KMS-11 (cell line): ENCODE results near the gene TMOD1.

ENCODE experiments used
- H2AFZ ChIP-seq: fragments of 200-600 bp; sonication (generic); 2 replicates; pipeline ENCODE4 v1.6.1; 2016; ENCODE audit warnings: antibody characterized with exemption, mixed run types, low read depth
- H3K27ac ChIP-seq: fragments of 200-600 bp; sonication (generic); 2 replicates; pipeline ENCODE4 v1.6.1; 2016; ENCODE audit warnings: mild to moderate bottlenecking, mixed run types
- H3K27me3 ChIP-seq: fragments of 200-600 bp; sonication (generic); 2 replicates; pipeline ENCODE4 v1.6.1; 2017; ENCODE audit warnings: mild to moderate bottlenecking, low read depth, mixed run types, moderate library complexity; ENCODE audit not compliant: insufficient read depth
- H3K36me3 ChIP-seq: fragments of 200-600 bp; sonication (generic); 2 replicates; pipeline ENCODE4 v1.6.1; 2017; ENCODE audit warnings: mild to moderate bottlenecking, mixed run types; ENCODE audit not compliant: insufficient read depth
- H3K4me1 ChIP-seq: fragments of 200-600 bp; sonication (generic); 2 replicates; pipeline ENCODE4 v1.6.1; 2016; ENCODE audit warnings: mild to moderate bottlenecking, low read depth, mixed run types; ENCODE audit not compliant: poor library complexity, severe bottlenecking
- H3K4me2 ChIP-seq: fragments of 200-600 bp; sonication (generic); 2 replicates; pipeline ENCODE4 v1.7.0; 2016; ENCODE audit warnings: mild to moderate bottlenecking, mixed run types
- H3K4me3 ChIP-seq: fragments of 200-600 bp; sonication (generic); IDR thresholded peaks from 2 replicates; pipeline ENCODE4 v1.6.1; 2017; ENCODE audit warnings: low read depth, low read length, mixed read lengths; ENCODE audit not compliant: insufficient read depth
- H3K79me2 ChIP-seq: fragments of 200-600 bp; sonication (generic); 2 replicates; pipeline ENCODE4 v1.6.1; 2016; ENCODE audit warnings: low read depth, mixed run types; ENCODE audit not compliant: insufficient read depth
- H3K9ac ChIP-seq: fragments of 200-600 bp; sonication (generic); 2 replicates; pipeline ENCODE4 v1.6.1; 2016; ENCODE audit warnings: mild to moderate bottlenecking, mixed run types
- H4K20me1 ChIP-seq: fragments of 200-600 bp; sonication (generic); 2 replicates; pipeline ENCODE4 v1.6.1; 2016; ENCODE audit warnings: mild to moderate bottlenecking, mixed run types; ENCODE audit not compliant: insufficient read depth
- TF ChIP-seq, protein P1 (sequence below): fragments of 200-600 bp; sonication (generic); conservative IDR thresholded peaks from 2 replicates; pipeline ENCODE4 v1.6.1; 2017; ENCODE audit warnings: low read depth, mild to moderate bottlenecking, antibody characterized with exemption, low read length, moderate library complexity, mixed read lengths

Gene TMOD1

DNA sequence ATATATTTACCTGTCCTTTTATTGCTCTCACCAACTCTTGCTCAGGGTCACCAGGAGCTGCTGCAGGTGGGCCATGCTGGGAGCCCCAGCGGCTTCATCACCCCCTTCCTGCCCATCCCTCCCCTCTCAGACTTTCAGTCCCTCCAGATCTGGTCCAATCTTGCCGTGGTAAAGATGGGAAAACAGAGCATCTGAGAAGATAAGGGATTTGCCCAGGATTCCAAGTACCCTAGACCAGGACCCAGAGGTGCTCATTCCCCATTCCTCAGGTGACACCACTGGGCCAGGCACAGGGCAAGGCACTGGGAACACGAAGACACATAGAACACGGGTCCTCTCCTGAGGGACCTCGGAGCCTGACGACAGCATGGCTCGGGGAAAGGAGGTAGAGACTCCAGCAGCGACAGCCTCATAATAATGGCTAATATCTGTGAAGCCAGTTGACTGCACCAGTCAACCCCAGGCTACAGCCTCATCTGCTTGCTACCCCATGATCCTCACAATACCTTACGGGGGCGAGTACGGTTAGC, 18.0 kb downstream of the TMOD1 start:
- Histone ChIP-seq H3K79me2 (no peaks in the 10 kb centered on the region), H2AFZ (no peak overlapping the region), H3K27me3 (no peaks in the 10 kb centered on the region), H3K9ac (no peak overlapping the region), H4K20me1 (no peaks in the 10 kb centered on the region), H3K4me2 (no peak overlapping the region), H3K4me1 (no peaks in the 10 kb centered on the region), H3K4me3 (no peak overlapping the region), H3K36me3 (no peaks in the 10 kb centered on the region), H3K27ac (no peak overlapping the region)
- TF ChIP-seq, protein P1, sequence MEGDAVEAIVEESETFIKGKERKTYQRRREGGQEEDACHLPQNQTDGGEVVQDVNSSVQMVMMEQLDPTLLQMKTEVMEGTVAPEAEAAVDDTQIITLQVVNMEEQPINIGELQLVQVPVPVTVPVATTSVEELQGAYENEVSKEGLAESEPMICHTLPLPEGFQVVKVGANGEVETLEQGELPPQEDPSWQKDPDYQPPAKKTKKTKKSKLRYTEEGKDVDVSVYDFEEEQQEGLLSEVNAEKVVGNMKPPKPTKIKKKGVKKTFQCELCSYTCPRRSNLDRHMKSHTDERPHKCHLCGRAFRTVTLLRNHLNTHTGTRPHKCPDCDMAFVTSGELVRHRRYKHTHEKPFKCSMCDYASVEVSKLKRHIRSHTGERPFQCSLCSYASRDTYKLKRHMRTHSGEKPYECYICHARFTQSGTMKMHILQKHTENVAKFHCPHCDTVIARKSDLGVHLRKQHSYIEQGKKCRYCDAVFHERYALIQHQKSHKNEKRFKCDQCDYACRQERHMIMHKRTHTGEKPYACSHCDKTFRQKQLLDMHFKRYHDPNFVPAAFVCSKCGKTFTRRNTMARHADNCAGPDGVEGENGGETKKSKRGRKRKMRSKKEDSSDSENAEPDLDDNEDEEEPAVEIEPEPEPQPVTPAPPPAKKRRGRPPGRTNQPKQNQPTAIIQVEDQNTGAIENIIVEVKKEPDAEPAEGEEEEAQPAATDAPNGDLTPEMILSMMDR, result no peak

DNA sequence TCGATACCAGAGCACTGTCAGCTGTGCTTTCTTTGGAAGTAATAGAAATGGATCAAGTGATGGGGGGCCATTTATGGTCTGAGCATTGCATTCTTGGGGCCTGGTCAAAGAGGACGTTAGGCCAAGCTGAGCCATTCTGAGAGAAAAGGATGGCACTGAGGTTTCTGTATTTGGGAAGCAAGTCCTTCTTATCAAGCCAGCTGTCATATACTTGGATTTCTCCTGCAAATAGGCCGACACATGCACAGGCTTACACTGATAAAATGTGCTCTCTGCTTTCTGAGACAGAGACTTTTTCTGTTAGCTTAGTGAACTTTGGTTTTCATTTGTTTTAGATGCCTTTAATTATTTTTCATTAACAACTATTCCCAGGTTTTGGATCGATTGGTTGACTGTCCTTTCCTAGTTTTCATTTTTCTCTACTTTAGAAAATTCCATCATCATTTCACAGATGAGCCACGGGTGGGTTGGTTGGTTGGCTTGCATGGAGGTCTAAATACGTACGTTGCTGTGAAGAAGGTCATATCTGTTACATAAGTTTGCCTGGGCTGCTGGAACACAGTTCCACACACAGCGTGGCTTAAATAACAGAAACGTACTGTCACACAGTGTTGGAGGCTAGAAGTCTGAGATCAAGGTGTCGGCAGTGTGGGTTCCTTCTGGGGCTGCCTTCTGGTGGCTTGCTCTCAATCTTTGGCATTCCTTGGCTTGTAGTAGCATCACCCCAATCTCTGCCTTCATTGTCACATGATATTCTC, 20.3 kb downstream of the TMOD1 start:
- Histone ChIP-seq H3K79me2 (no peaks in the 10 kb centered on the region), H3K4me2 (no peak overlapping the region), H3K36me3 (no peaks in the 10 kb centered on the region)

DNA sequence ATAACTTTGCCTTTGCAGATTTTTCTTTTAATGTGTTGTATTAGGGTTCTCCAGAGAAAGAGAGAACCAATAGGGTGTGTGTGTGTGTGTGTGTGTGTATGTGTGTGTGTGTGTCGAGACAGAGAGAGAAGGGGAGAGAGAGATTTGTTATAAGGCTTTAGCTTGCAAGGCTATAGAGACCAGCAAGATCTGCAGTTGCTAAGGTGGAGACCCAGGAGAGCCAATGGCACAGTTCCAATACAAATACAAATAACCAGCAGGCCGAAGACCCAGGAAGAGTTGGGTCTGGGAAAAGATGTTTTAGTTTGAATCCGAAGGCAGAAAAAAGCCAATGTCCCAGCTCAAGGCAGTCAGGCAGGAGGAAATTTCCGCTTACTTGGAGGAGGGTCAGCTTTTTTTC, 23.0 kb downstream of the TMOD1 start:
- Histone ChIP-seq H3K27ac (no peak overlapping the region), H3K4me1 (peaks cover 29% of the 10 kb centered on the region), H2AFZ (no peak overlapping the region), H3K9ac (no peak overlapping the region), H3K27me3 (no peaks in the 10 kb centered on the region), H3K4me3 (no peak overlapping the region), H4K20me1 (no peaks in the 10 kb centered on the region), H3K36me3 (no peaks in the 10 kb centered on the region), H3K4me2 (no peak overlapping the region), H3K79me2 (no peaks in the 10 kb centered on the region)
- TF ChIP-seq, protein P1, result no peak

More for the DNA sequence above, 20.3 kb downstream of the TMOD1 start:
- H3K27me3 ChIP-seq, result no peaks in the 10 kb centered on the region
- no peak overlapping the region for H3K4me3 ChIP-seq
- no peaks in the 10 kb centered on the region for H4K20me1 ChIP-seq
- TF ChIP-seq, protein P1, result no peak
- H2AFZ ChIP-seq, result no peak overlapping the region
- no peak overlapping the region for H3K9ac ChIP-seq
- peaks cover 5% of the 10 kb centered on the region for H3K4me1 ChIP-seq
- H3K27ac ChIP-seq, result no peak overlapping the region

DNA sequence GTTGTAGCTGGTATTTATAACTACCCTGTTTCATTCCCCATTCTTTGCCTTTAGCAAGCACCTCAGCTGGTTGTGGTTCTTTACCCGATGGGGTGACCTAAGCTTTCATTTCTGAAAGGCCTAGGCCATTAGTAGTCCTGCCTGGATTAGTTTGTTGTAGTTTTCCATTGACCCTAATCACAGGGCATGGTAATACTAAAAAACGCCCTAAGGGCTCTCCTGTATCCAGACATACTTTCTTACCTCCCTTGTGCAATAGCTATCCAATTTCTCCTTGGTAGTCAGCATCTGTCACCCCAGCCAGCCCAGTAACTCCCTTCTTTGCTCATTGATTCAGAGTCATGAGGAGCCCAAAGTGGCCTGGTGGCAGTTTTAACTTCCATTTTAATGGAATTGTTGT, 24.0 kb downstream of the TMOD1 start:
- no peak overlapping the region for H3K4me3 ChIP-seq
- H3K4me1 ChIP-seq, result peaks cover 31% of the 10 kb centered on the region
- no peak overlapping the region for H3K27ac ChIP-seq

More for the DNA sequence above, 24.0 kb downstream of the TMOD1 start:
- Histone ChIP-seq H3K27me3 (no peaks in the 10 kb centered on the region), H3K79me2 (no peaks in the 10 kb centered on the region), H2AFZ (no peak overlapping the region), H3K4me2 (no peak overlapping the region), H3K9ac (no peak overlapping the region), H4K20me1 (no peaks in the 10 kb centered on the region), H3K36me3 (no peaks in the 10 kb centered on the region)
- TF ChIP-seq, protein P1, result no peak
